Measurements from ENCODE around the gene C6orf163. TPM values are rescaled to one million over a fixed set of nuclear protein-coding genes. Genes with fewer than 3 reads are reported as not detected.

Gene C6orf163
- total and polyA plus RNA-seq, 2 experiments from 2014 or later = 2.3 to 5.4 TPM

- H3K4me2 ChIP-seq = no peak overlapping the region
- TF ChIP-seq ZNF331 (CRISPR knock-in tag; IDR thresholded peaks at IDR 0.05; ENCODE audit: low read depth) = no peak
- no peak for TF ChIP-seq ZNF114 (CRISPR knock-in tag; IDR thresholded peaks at IDR 0.05)
- TF ChIP-seq NANOG (IDR thresholded peaks at IDR 0.05; ENCODE audit: borderline replicate concordance) = no peak
- no peak for TF ChIP-seq EZH2phosphoT487 (IDR thresholded peaks at IDR 0.05; ENCODE audit: unreplicated experiment)
- no peak for TF ChIP-seq CTCF (conservative IDR thresholded peaks at IDR 0.05; ENCODE audit: low read depth in 2 of 2)
- TF ChIP-seq REST (IDR thresholded peaks at IDR 0.05; ENCODE audit: unreplicated experiment) = no peak
- no peak for TF ChIP-seq CREB1 (CRISPR knock-in tag; IDR thresholded peaks at IDR 0.05; ENCODE audit: low read depth)
- no peak for TF ChIP-seq EZH2 (IDR thresholded peaks at IDR 0.05; ENCODE audit: low read depth, unreplicated experiment)
- TF ChIP-seq STAT1 (IDR thresholded peaks at IDR 0.05; ENCODE audit: unreplicated experiment) = no peak
- TF ChIP-seq ETS1 (IDR thresholded peaks at IDR 0.05) = no peak
- no peak for TF ChIP-seq POLR2AphosphoS5 (IDR thresholded peaks at IDR 0.05; ENCODE audit: low read depth)
- TF ChIP-seq JUNB (IDR thresholded peaks at IDR 0.05; ENCODE audit: unreplicated experiment) = no peak
- no peak for TF ChIP-seq ZNF462 (CRISPR knock-in tag; IDR thresholded peaks at IDR 0.05)
- DNase-seq (ENCODE audit: low spot score) (no peak), ATAC-seq (no peak)
- H4K20me1 ChIP-seq (replicated peaks; ENCODE audit: insufficient read depth) = no peaks in the 10 kb centered on the region
- peaks cover 17% of the 10 kb centered on the region; the same call in 2 of the 3 replicates for H3K9me3 Mint-ChIP-seq
- peaks cover 6% of the 10 kb centered on the region; the same call in 1 of the 3 replicates for H3K4me1 Mint-ChIP-seq
- peaks cover 7% of the 10 kb centered on the region; the same call in 1 of the 2 replicates for H3K4me1 ChIP-seq (ENCODE audit: insufficient read depth)
- H3K27ac ChIP-seq (ENCODE audit: low read depth) = no peak overlapping the region
- no peaks in the 10 kb centered on the region for H3K27me3 ChIP-seq (ENCODE audit: insufficient read depth)
- no peak overlapping the region for H3K4me3 ChIP-seq
- H3K27ac Mint-ChIP-seq = no peak overlapping the region
- H3F3A ChIP-seq (replicated peaks; ENCODE audit: low read depth) = no peaks in the 10 kb centered on the region
- H3K27me3 Mint-ChIP-seq (ENCODE audit: insufficient read depth, low read depth, poor library complexity) = no peaks in the 10 kb centered on the region
- H3K9me2 ChIP-seq (ENCODE audit: insufficient read depth) = no peaks in the 10 kb centered on the region
- no peak overlapping the region for H3K4me3 Mint-ChIP-seq
- H3K79me2 ChIP-seq (replicated peaks; ENCODE audit: insufficient read depth) = no peaks in the 10 kb centered on the region
- H3K36me3 ChIP-seq (ENCODE audit: insufficient read depth) = peaks cover 5% of the 10 kb centered on the region
- peaks cover 7% of the 10 kb centered on the region; the same call in 2 of the 3 replicates for H3K36me3 Mint-ChIP-seq (ENCODE audit: low read depth)
- H2AFZ ChIP-seq = no peak overlapping the region
Measured at GRCh38 chr6:87376643-87377042, 32.0 kb downstream of the C6orf163 start.

All from GM23338 (cell line).